Ureter (tissue), 1 donor: ENCODE results near the gene LMOD3. TPM values are rescaled to one million over a fixed set of nuclear protein-coding genes. Genes with fewer than 3 reads are reported as not detected.

Experiments
- DNase-seq: peaks from one replicate; pipeline ENCODE4 v3.0.0-alpha.2; 2020; ENCODE audit warnings: low spot score
- total RNA-seq: library from RNA; stranded (reverse); gene quantifications from one replicate; pipeline ENCODE4 v1.2.4, GENCODE V29; 2023
- donor health status: DM: yes; HTN: yes; CAD: no.

LMOD3 gene
- total RNA-seq, 1 donor from 2014 or later, result 0.13 TPM

DNA sequence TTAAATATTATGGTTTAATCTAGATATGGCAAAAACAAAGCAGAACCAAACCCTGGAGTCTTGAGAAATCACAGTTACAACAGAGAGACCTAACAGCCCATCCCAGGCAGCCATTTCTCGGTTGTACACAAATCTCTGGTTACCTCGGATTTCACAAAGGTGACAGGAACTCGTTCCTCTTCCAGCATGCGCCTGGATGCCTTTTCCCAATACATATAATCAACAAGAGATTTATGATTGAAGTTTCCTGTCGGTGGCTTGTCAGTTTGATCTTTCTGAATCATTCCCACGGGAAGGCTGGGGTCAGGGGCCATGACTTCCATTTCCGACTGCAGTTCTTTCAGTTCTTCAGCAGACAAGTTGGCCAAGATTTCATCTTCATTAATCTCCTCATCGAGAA is 445 bp downstream of the LMOD3 start:
- DNase-seq, result no peak

DNA sequence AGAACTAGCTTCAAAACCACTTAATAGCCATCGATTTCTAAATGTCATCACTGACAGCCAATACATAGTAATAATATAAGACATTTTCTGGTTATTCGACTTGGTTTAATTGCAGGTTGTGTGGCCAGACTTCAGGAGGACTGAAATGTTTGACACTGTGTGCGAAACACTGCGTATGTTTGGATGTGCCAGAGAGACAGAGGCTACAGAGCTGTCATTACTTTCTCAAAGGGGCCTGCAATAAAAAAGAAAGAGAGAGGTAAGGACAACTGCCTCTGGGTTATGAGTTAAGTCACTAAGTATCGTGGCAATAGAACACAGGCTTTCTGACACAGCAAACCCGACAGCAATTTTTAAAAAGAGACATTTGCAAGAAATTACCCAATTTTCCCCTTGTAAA is 882 bp downstream of the LMOD3 start:
- DNase-seq, result no peak

DNA sequence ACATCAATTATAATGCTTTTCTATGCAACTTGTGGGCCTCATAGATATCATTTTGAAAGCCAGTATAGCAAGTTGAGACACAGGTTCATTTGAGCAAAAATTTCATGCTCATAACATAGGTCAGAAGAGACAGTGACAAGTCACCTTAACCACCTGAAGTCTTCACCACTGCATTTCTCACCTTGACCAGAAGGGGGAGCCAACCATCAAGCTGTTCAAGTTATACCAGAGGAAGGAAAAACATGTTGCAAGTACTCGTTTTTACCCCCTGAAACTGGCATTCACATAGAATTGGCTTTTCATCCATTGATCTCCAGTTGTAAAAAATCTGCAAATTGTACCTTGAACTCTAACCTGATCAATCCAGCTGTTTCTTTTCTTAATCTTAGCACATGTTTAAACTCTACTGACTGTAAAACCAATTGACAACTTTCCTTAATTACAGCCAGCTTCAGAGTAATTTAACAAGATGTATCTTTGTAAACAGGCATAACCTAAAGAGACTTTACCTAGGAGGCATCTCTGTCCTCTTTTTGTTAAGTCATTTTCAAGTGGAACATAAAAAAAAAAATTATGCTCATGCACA is 1.4 kb downstream of the LMOD3 start:
- DNase-seq, result peak; percentile 83

GRCh38 chr3:69119681-69120080 is 2.7 kb downstream of the LMOD3 start:
- no peak for DNase-seq

DNA sequence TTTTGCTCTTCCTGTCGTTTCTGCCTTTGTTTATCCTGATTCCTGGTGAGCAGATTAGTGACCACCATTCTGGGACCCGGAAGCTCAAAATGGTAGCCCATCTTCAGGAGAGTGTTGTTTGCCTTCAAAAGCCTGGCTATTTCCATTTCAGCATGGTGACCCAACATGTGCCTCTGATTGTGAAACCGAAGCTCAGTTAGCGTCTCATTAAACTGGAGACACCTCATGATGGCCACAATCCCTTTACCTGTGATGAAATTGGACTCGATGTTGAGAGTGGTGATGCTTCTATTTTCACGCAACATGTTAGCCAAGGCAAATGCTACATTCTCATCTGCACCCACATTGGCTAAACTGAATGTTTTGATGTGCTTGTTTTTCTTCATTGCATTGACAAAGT is 3.3 kb downstream of the LMOD3 start:
- no peak for DNase-seq

DNA sequence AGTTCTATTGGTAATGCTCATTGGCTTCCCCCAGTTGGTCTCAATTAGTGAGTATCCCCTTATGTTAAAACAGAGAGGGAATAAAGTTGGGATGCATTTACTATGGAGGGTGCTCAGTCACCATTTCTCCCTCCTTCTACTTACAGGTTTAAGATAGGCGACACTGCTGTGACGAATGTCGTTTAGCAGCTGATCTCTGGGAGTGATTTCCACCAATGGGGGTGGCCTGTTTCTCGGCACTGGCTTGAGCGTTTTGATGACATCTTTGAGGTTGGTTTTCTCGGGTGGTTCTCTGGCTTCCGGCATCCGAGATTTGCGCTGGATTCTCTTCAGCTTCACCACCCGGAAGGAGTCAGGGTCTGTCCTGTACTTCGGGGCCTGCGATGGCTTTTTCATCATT is 3.8 kb downstream of the LMOD3 start:
- no peak for DNase-seq

GRCh38 chr3:69116897-69117296 is 5.5 kb downstream of the LMOD3 start:
- no peak for DNase-seq

GRCh38 chr3:69116162-69116561 is 6.2 kb downstream of the LMOD3 start:
- no peak for DNase-seq

DNA sequence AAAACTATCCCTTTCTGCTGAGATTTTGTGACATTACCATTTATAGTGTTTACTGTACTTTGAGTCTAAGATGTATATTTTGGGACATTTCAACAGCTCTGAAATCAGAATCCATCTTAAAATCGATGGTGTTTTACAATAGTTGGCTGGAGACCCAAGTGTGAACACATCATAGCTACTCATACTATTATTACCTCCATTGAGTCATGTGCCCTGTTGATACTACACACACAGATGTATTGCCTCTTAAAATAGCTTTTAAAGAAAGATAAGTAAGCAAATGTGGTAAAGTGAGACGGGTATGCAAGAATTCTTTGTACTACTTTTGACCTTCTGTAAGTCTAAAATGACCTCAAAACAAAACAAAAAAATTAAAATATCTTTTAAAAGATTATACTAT is 6.7 kb downstream of the LMOD3 start:
- no peak for DNase-seq

DNA sequence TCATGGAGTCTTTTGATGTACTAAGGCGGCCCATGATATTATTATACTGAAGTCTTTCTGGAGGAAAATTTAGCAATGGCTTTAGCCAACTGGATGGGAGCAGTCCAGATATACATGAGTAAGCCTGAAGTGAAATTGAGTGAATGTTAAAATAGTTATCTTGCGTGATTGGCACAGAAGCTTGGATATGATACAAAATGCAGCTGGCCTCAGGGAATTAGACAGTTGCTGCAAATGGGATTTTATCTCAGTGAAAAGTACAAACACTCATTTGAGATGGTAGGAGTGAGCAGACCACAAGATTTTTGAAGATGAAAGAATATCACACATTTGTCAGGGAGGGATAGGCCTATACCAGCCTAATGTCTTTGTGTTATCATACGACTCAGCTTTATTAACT is 8.9 kb downstream of the LMOD3 start:
- no peak for DNase-seq

GRCh38 chr3:69110941-69111546 is 11.4 kb downstream of the LMOD3 start:
- DNase-seq, result no peak

DNA sequence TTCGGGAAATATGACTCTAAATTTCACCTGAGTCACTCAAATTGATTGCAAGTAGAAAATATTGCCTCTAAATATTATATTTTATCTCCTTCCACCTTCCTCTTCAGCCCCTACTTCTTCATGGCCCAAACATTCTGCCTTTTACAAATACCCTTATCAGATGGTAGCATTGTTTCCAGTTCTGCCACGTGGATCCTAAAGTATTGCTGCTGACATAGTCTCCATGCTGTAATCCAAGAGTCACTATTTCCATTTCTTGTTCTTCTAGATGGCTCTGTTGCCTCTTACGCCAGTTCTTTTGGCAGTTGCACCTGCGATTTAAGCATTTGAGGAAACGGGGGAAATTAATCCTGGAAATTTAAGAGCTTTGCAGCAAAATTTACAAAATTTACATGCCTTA is 13.6 kb downstream of the LMOD3 start:
- no peak for DNase-seq

- DNase-seq, result no peak
Measured at GRCh38 chr3:69107841-69108240, 14.6 kb downstream of the LMOD3 start.

GRCh38 chr3:69105320-69105719 is 17.1 kb downstream of the LMOD3 start:
- no peak for DNase-seq

DNA sequence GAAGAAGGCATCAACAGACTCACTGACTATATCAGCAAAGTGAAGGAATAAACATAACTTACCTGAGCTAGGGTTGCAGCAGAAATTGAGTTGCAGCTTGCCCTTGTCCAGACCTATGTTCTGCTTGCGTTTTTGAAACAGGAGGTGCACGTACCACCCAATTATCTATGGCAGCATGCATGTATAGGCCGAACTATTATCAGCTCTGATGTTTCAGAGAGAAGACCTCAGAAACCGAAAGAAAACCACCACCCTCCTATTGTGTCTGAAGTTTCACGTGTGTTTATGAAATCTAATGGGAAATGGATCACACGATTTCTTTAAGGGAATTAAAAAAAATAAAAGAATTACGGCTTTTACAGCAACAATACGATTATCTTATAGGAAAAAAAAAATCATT is 17.8 kb downstream of the LMOD3 start:
- no peak for DNase-seq

DNA sequence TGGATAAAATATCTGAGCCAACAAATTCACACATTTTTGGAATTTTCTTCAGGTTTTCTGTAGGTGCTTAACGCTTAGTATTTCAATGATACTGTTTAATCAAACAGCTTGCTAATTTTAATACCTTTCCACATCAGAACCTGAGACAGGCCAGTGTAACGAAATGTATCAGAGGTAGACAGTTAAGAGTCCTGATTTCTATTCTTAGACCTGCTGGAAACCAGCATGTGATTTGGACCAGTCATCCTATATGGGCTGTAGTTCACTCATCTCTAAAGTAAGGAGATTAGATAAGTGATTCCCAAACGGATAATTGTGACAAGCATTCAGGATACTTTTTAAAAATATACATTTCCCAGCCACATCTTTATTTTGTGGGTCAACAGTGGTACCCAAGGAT is 19.3 kb downstream of the LMOD3 start:
- no peak for DNase-seq

DNA sequence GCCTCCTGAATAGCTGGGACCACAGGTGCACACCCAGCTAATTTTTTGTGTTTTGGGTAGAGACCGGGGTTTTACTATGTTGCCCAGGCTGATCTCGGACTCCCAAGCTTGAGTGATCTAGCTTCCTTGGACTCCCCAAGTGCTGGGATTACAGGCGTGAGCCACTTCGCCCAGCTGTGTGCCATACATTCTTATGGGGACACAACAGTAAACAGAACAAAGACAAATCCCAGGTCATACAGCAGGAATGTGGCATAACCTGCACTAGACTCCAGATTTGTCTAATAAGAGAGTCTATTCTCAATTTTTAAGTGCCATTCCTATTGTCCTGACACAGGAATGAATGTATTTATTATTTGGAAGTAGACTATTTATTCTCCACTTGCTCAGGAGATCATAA is 20.0 kb downstream of the LMOD3 start:
- DNase-seq, result no peak

- no peak for DNase-seq
Measured at GRCh38 chr3:69099576-69099975, 22.8 kb downstream of the LMOD3 start.

DNA sequence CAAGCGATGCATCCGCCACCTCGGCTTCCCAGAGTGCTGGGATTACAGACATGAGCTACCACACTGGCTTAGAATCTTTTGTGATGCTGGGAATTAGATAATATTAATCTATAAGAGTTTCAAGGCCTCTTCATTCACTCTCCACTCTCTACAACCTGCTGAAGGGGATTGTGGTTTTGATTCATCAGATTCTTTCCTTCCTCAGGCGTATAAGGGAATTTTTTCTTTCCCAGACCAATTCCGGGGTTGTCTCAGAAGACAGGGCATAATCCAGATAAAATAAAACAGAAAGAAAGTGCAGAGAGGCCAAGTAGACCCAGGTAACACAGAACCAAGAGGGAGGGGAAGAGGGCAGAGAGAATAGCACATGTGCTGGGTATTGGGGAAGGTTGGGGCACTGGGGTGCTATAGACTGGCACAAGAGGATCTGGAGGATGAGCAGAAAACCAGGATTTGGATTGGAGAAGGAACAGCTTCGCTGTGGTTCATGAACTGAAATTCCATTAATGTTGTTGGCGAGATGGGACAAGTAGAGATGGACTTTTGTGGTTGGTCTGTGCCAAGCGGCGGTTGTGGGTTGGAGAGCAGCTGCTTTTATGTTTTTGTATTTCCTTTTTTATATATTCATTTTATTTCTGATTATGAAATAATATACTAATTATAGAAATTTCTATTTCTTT is 24.8 kb downstream of the LMOD3 start:
- no peak for DNase-seq

DNA sequence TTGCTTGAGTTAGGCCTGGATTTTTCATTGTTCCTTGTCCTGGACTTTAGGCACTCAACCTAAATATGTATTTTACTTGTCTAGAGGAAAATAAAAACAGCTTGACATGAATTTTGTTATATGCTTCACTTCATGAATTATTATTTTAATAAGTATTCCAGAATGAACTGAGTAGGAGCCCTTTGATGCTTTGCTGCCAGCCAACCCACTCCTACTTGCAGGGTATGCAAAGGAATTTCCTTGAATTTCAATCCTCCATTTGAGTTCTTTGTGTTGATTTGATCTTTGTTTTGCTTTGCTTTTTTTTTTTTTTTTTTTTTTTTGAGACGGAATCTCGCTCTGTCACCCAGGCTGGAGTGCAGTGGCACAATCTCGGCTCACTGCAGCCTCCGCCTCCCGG is 26.1 kb downstream of the LMOD3 start:
- DNase-seq, result no peak

DNA sequence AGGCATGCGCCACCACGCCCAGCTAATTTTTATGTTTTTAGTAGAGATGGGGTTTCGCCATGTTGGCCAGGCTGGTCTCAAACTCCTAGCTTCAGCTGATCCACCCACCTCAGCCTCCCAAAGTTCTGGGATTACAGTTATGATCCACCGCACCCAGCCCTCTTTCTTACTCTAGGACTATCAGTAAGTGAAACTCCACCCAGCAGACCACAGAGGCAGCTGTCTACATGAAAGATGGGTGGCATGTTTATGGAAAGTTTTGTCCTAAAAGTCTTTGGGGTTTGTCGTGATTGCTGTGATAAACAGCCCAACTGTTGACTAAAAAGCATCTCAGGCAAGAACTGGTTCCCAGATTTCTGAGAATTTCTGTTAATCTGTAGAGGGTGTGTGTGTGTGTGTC is 26.8 kb downstream of the LMOD3 start:
- DNase-seq, result no peak

DNA sequence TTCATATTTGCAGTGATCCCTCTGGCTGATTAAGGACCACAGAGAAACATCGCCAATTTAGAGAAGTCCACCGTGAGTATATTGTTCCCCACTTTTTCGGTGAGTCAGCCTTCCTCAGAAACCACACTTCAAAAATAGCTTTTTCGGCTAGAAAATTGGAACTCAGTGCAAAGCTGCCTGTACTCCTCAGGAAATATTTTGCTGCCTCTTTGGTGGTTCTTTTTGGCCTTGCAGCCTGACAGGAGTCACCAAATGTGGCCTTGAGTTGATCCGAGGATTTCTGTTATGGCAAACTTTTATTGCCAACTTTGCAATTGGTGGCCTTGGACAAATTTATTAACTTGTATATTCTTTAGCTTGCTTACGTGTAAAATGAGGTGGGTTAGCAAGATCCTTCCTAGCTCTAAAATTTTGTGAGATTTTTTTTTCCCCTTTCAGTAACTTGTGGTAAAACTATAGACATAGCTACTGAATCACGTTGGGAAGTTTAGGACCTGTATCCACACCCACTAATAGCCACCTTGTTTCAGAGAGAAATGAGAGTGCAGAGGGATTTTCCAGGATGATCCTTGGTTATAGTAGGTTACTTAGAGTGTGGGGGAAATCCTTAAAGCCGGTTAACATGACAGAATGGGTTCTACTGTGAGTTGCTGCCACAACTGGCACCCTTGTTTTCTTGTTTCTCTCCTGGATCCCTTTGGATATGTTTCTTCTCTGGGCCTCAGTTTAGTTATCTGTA is 27.8 kb downstream of the LMOD3 start:
- DNase-seq, result no peak

GRCh38 chr3:69092030-69092516 is 30.3 kb downstream of the LMOD3 start:
- DNase-seq, result no peak
